HG03354 (cell line): ENCODE results near the gene PHLDB1.

ENCODE experiments used
- ATAC-seq: cut with Tn5 transposase; IDR thresholded peaks from one replicate; pipeline ENCODE4 v1.9.1; 2021; ENCODE audit warnings: mild to moderate bottlenecking; ENCODE audit not compliant: unreplicated experiment, poor library complexity, severe bottlenecking

Gene PHLDB1

GRCh38 chr11:118656563-118657165, 49.2 kb downstream of the PHLDB1 start:
- no peak for ATAC-seq

- ATAC-seq = no peak
Observed at GRCh38 chr11:118657238-118657637, 49.8 kb downstream of the PHLDB1 start.

- ATAC-seq = no peak
Observed at GRCh38 chr11:118657709-118658428, 50.5 kb downstream of the PHLDB1 start.

GRCh38 chr11:118658429-118659313, 51.3 kb downstream of the PHLDB1 start:
- ATAC-seq = no peak

GRCh38 chr11:118659314-118659952, 52.0 kb downstream of the PHLDB1 start:
- peak; percentile 93 for ATAC-seq

- no peak for ATAC-seq
Observed at GRCh38 chr11:118659953-118660680, 52.7 kb downstream of the PHLDB1 start.

GRCh38 chr11:118660681-118661424, 53.4 kb downstream of the PHLDB1 start:
- ATAC-seq = no peak

- ATAC-seq = no peak
Observed at GRCh38 chr11:118661425-118662301, 54.2 kb downstream of the PHLDB1 start.

- ATAC-seq = no peak
Observed at GRCh38 chr11:118662401-118663271, 55.2 kb downstream of the PHLDB1 start.

GRCh38 chr11:118663381-118663780, 56.0 kb downstream of the PHLDB1 start:
- no peak for ATAC-seq

GRCh38 chr11:118663902-118664301, 56.5 kb downstream of the PHLDB1 start:
- no peak for ATAC-seq

GRCh38 chr11:118666371-118666770, 59.0 kb downstream of the PHLDB1 start:
- ATAC-seq = no peak

GRCh38 chr11:118670063-118670462, 62.6 kb downstream of the PHLDB1 start:
- no peak for ATAC-seq

- no peak for ATAC-seq
Observed at GRCh38 chr11:118671254-118671653, 63.8 kb downstream of the PHLDB1 start.

- no peak for ATAC-seq
Observed at GRCh38 chr11:118672846-118673245, 65.4 kb downstream of the PHLDB1 start.

- ATAC-seq = no peak
Observed at GRCh38 chr11:118673361-118674081, 66.1 kb downstream of the PHLDB1 start.
